GM08714 (cell line): ENCODE results near the gene PPP1R12A.
"Not testable (repeated sequence)": the region's sequence is repeated elsewhere in the genome, so short reads cannot be mapped to it uniquely, and the experiment has no call there.

Experiments used
- H3K4me3 ChIP-seq: fragments of 200-500 bp; sonication (Bioruptor generic); 2 replicates; pipeline ENCODE4 v1.5.1; 2014; ENCODE audit warnings: mild to moderate bottlenecking, low read length, inconsistent platforms
- ZNF274 ChIP-seq: IDR thresholded peaks from 2 replicates; pipeline ENCODE4 v1.6.1; 2012; ENCODE audit warnings: mild to moderate bottlenecking, low read depth, low read length

PPP1R12A gene

DNA sequence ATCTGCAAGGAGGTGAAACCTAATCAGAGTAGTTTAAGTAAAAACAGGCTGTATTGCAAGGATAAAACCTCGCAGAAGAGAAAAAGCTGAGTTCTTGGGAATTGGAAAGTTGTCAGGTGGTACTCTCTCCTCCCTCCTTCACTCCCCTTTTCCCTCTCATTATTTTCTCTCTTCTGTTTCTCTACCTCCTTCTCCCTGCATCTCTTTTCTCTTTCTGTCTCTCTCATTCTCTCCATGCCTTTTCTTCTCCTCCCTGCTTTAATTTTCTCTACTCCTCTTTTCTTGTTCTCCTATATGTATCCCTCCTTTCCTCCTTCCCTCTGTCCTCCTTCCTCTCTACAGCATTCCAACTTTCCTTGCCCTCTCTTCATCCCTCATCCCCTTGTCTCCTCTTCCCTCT lies 14.2 kb upstream of the PPP1R12A start:
- no peak overlapping the region for H3K4me3 ChIP-seq
- TF ChIP-seq ZNF274 = no peak

DNA sequence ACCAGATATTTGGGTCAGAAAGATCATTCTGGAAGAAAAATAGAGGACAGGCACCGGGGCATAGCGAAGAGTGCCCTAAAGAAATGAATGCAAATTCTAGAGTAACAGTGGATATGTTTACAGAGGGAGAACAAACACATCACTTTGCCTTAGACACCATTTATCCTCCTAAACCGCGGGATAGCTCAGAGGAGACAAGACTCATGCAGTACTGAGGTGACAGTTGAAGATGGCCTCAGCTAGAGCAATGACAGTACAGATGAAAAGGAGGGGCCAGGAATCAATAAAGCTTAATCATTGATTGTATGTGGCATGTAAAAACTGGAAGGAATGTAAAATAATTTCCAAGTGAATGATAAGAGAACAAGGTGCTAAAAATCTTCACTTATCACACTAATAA lies 10.5 kb upstream of the PPP1R12A start:
- no peak overlapping the region for H3K4me3 ChIP-seq
- no peak for TF ChIP-seq ZNF274

DNA sequence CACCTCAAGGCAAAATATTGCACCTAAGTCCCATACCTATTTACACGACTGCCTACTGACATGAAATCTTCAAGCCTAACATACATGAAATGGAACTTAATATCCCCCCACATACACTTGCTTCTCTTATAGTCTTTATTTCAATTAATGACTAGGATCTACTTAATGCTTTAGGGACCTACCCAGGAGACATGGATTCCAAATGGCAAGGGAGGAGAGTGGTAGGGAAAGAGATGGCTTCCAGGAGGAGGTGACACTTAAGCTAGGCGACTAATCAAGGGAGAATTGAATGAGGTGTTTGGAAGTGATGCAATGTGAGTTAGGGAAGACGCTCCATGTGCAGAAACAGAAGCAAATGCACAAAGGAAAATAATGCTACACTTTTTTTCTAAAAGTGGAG lies 9.7 kb upstream of the PPP1R12A start:
- H3K4me3 ChIP-seq = no peak overlapping the region
- no peak for TF ChIP-seq ZNF274

DNA sequence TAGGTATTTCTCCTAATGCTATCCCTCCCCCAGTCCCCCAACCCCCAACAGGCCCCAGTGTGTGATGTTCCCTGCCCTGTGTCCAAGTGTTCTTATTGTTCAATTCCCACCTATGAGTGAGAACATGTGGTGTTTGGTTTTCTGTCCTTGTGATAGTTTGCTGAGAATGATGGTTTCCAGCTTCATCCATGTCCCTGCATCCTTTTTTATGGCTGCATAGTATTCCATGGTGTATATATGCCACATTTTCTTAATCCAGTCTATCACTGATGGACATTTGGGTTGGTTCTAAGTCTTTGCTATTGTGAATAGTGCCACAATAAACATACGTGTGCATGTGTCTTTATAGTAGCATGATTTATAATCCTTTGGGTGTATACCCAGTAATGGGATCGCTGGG lies 7.9 kb upstream of the PPP1R12A start:
- not testable (repeated sequence) for H3K4me3 ChIP-seq

DNA sequence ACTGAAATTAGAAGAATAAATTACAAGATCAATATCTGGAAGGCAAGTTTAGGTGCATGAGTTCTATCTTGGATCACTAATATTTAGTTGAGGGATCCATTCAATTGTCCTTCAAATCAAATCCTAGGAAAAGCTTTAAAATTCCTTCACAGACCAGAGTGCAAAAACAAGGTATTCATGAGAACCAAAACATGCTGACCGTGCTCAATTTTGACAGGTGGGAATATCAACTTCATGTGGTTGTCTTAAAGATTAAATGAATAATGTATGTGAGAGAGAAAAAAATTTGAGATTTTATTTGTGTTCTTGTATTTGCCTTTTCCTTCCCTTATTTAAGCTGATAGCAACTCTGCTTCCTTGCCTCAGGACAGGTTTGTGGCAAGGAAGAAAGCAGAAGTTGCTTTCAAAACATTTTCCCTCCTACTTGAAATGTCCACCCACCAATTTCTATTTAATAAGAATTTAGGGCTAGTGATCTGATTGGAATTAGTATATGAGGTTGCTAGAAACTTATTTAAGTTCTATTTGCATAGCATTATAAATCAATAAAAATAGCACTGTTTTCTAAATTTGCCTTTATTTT lies 4.9 kb upstream of the PPP1R12A start:
- TF ChIP-seq ZNF274 = no peak
- H3K4me3 ChIP-seq = no peak overlapping the region

DNA sequence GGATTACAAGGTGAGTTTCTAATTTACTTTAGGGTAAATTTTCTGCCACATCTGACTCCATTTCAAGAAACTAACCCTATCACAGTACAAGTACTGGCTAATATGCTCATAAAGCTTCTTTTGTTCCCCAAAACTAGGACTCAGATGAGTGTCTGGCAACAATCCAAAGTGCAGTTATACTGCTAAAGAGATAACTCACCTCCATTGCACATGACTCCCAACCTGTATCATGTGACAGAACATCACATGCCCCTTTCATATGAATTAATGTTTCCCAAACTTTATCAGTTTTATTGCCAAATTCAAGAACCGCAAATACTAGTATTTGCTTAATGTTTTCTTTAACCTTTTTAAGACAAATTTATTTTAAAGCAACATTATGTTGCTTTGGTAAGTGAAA lies 3.9 kb upstream of the PPP1R12A start:
- no peak overlapping the region for H3K4me3 ChIP-seq
- TF ChIP-seq ZNF274 = no peak

DNA sequence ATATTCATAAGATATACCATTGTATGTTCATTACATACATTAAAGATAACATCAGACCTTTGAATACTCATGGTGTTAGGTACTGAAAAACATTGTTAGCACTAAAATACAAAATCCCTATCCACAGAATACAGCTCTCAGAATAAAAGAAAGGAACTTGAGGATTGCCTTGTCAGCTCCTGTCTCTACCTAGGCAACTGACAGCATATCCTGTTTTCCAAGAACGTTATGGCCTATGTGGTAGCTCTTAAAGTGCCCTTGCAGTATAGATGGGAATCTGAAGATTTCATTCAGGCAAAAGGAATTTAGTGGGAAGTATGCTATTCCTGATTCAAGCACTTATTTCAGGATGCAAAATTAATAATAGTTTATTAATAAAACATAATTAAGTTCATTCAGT lies 1.8 kb upstream of the PPP1R12A start:
- no peak for TF ChIP-seq ZNF274
- H3K4me3 ChIP-seq = no peak overlapping the region

DNA sequence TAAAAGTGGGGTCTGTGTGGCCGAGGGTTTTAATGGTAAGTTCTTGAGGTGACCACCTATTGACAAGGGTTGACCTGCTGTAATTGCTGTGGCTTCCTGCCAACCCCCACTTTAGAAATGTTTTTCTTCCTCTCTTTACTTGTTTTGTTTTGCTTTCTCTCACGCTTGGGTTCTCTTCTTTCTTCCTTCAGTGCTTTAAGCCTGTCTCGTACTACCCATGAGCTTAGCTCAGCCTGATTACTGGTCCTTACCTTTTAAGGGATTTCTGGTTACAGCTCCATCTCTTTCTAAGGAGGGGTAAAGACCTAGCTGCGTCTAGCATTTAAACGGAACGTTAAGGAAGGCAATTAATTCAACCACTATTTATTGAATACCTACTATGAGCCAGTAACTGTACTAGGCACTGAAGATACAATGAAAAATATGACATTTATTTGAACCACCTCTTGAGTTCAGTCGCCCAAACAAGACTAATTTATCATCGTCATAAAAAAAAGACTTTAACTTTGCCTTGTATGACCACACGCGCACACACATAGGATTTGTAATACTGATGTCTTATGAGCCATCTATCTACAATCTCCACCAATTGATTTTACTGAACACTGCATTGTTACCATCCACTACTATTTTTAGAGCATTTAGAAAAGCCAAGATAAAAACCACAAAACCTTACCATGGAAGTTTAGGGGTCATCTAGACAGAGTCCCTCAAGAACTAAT lies 888 bp upstream of the PPP1R12A start:
- peak overlapping the region; percentile 76 for H3K4me3 ChIP-seq
- TF ChIP-seq ZNF274 = no peak

DNA sequence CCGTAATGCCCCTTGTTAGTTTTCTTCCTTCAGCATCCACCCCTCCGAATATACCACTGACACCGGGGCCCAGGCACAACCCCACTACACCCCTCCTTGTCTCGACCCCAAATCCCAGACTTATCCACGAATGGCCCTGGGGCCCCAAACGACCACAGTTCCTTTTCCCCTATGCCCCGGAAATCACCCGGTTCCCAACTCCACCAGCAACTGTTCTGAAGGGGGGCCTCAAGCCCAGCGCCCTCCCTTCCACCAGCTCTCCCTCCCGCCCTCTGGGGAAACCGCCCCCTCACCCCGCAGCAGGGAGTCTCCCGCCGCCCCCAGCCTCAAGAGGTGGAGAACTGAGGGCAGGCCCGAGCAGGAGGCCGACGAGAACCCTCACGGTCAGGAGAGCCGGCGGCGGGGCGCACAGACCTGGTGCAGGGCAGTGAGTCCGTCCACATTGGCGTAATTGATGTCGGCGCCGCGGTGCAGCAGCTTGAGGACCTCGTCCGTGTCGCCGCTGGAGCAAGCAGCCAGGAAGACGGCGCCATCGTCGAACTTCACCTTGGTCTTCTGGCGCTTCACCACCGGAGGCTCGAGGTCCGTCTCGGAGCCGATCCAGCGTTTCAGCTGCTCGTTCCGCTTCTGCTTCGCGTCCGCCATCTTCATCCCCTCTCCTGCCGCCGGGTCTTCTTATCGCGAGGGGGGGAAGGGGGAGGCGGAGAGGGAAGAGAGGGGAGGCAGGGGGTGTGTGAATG lies 446 bp downstream of the PPP1R12A start:
- no peak for TF ChIP-seq ZNF274
- peak overlapping the region; percentile 76 for H3K4me3 ChIP-seq

DNA sequence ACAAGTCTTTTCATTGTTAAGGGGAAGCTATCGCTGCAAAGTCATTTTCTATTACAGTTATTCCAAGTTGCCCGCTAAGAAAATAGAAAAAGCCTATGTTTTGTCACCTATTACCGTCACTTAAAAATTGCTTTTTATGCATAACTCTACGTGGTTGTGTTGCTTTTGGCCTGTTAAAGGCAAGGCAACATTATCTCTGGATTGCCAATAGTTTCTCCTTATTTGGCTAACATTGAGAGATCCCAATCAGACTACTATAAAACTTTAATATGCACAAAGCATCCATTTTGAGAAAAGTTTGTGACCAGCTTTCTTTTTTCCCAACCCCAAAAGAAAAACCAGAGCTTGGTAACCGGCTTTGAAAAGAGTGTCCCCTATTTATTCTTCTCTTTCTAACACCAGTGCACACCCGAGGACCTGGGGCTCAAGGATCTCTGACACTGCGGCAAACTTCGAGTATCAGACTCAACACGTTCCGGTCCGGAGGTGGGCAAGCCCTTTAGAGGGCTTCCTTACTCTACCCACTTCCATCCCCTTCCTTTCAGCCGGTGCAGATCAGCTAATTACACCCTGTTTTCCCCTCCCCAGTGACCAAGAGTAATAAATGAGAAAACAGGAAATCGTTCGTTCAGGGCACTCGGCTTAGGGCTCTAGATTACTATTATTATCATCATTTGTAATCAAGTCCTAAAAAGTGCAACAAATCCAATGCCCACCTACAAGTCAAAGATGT lies 1.2 kb downstream of the PPP1R12A start:
- H3K4me3 ChIP-seq = peak overlapping the region; percentile 76
- TF ChIP-seq ZNF274 = no peak

DNA sequence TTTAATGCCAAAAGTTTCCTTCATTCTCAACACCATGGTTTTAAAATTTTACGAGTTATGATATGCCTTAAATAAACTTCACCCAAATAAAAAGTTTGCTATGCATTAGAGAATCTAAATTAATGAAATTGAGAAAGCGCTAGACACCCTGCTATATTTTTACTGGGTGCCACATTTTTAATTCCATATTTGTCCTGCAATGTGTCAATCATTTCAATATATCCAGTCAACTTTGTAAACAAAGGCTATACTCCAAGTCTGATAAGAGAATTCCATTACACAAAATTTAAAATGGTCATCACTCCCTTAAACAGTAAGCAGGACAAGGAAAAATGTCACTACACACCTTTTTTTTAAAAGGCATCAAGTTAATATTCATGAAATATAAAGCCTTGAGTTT lies 1.9 kb downstream of the PPP1R12A start:
- TF ChIP-seq ZNF274 = no peak
- H3K4me3 ChIP-seq = peak overlapping the region; percentile 76; the same call in 1 of the 2 replicates

DNA sequence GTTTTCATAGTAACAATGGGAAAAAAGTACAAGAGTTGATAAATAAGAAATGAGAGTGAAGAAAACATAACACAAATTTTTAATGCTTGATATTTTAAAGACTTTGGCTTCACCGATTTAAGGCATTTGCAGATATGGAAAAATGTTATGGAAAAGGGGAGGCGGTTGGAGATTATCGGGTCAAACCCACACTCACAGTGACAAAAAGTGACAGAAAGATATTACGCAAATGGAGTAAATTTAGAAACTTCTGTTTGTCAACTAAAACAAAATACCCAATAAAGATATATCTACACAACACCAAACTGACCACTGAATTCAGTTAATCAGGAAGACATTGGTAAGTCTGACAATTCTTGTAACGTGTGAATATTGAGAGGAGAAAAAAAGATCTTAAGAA lies 2.5 kb downstream of the PPP1R12A start:
- TF ChIP-seq ZNF274 = no peak
- peak overlapping the region; percentile 28; the same call in 1 of the 2 replicates for H3K4me3 ChIP-seq

DNA sequence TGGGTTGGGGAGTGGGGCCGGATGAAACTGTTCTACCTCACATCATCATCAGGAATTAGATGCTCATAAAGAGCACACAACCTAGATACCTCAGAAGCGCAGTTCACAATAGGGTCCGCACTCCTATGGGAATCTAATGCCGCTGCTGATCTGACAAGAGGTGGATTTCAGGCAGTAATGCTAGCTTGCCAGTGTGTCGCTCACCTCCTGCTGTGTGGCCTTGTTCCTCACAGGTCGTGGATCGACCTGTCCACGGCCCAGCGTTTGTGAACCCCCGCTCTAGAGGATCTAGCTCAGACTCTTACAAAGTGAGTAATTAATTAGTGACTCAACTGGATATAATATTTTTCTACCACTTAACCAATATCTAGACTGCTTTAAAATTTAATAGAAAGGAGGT lies 5.8 kb downstream of the PPP1R12A start:
- H3K4me3 ChIP-seq = no peak overlapping the region
- no peak for TF ChIP-seq ZNF274

DNA sequence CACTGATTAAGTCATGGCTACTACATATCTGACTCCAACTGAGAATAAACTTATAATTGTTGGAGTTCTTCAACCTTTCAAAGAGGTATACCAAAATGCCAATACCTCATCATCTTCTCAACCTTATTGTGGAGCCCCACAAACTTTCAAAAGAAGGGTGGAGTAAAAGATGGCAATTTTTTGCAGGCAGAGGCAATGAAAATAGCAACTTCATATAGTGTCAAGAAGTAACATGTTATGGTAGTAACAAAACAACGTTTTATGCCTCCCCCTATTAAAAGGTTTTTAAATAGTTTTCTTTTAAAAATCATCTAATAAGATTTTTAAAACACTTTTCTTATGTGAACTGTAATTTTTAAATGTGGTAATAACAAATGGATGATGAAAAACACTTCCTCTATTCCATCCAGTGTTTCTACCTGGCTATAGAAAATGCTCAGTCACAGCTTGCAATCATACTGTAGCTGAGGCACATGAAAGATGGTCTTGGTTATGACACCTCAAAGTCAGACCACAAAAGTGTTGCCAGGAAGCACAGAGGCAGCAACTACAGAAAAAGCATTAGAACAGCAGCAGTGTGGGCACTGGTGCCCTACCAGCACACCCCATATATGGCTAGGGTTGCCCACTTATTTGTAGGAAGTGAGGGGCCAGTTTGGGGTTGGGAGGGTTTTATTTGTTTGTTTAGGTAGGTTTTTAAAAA lies 7.0 kb downstream of the PPP1R12A start:
- H3K4me3 ChIP-seq = no peak overlapping the region
- TF ChIP-seq ZNF274 = no peak
